ENCODE data around the gene RABL6.
A peak's percentile ranks its signal among the peaks of the same experiment; 100 is the strongest.

RABL6 gene

GRCh38 chr9:136805207-136805740 is 2.5 kb upstream of the RABL6 start:
- in situ Hi-C loops (cut with MboI; ENCODE audit: low sequenced_read_pairs): no loop called here
- Histone ChIP-seq H3K27me3 (ENCODE audit: low read depth) (no peaks in the 10 kb centered on the region), H3K36me3 (replicated peaks) (peaks cover 14% of the 10 kb centered on the region)

GRCh38 chr9:136806067-136806466 is 1.7 kb upstream of the RABL6 start:
- in situ Hi-C loops (cut with MboI; ENCODE audit: low sequenced_read_pairs): no loop called here
- Histone ChIP-seq H3K9me3 (no peaks in the 10 kb centered on the region), H3K4me3 (no peak overlapping the region), H3K4me1 (peaks cover 26% of the 10 kb centered on the region), H3K27me3 (ENCODE audit: low read depth) (no peaks in the 10 kb centered on the region), H3K36me3 (replicated peaks) (peaks cover 21% of the 10 kb centered on the region)
- no peak for DNase-seq (ENCODE audit: low spot score in 2 of 2)

More at GRCh38 chr9:136805207-136805740, 2.5 kb upstream of the RABL6 start:
- Histone ChIP-seq H3K4me3 (no peak overlapping the region), H3K4me1 (peaks cover 28% of the 10 kb centered on the region), H3K9me3 (no peaks in the 10 kb centered on the region)
- DNase-seq (ENCODE audit: low spot score in 2 of 2): no peak

- Histone ChIP-seq H3K4me1 (peaks cover 22% of the 10 kb centered on the region), H3K9me3 (no peaks in the 10 kb centered on the region), H3K36me3 (replicated peaks) (peaks cover 24% of the 10 kb centered on the region), H3K27me3 (ENCODE audit: low read depth) (no peaks in the 10 kb centered on the region), H3K4me3 (peak overlapping the region; percentile 64)
- in situ Hi-C loops (cut with MboI; ENCODE audit: low sequenced_read_pairs): no loop called here
- DNase-seq (ENCODE audit: low spot score in 2 of 2): no peak
These were observed 1.0 kb upstream of the RABL6 start for GRCh38 chr9:136806631-136807201.

GRCh38 chr9:136808075-136808805 is 492 bp downstream of the RABL6 start:
- in situ Hi-C loops (cut with MboI; ENCODE audit: low sequenced_read_pairs): no loop called here
- peaks cover 36% of the 10 kb centered on the region for H3K36me3 ChIP-seq (replicated peaks)

GRCh38 chr9:136808806-136809158 is 1.0 kb downstream of the RABL6 start:
- Histone ChIP-seq H3K9me3 (no peaks in the 10 kb centered on the region), H3K4me3 (peak overlapping the region; percentile 76), H3K36me3 (replicated peaks) (peaks cover 40% of the 10 kb centered on the region), H3K4me1 (peaks cover 22% of the 10 kb centered on the region), H3K27me3 (ENCODE audit: low read depth) (no peaks in the 10 kb centered on the region)
- DNase-seq (ENCODE audit: low spot score in 2 of 2): no peak
- in situ Hi-C loops (cut with MboI; ENCODE audit: low sequenced_read_pairs): no loop called here

More at GRCh38 chr9:136808075-136808805, 492 bp downstream of the RABL6 start:
- Histone ChIP-seq H3K27me3 (ENCODE audit: low read depth) (no peaks in the 10 kb centered on the region), H3K9me3 (no peaks in the 10 kb centered on the region), H3K4me1 (peaks cover 22% of the 10 kb centered on the region), H3K4me3 (peak overlapping the region; percentile 76)
- no peak for DNase-seq (ENCODE audit: low spot score in 2 of 2)

GRCh38 chr9:136814725-136815421 is 7.1 kb downstream of the RABL6 start:
- in situ Hi-C loops (cut with MboI; ENCODE audit: low sequenced_read_pairs): no loop called here
- no peaks in the 10 kb centered on the region for H3K9me3 ChIP-seq
- no peak for DNase-seq (ENCODE audit: low spot score in 2 of 2)
- H3K27me3 ChIP-seq (ENCODE audit: low read depth): no peaks in the 10 kb centered on the region
- H3K36me3 ChIP-seq (replicated peaks): peaks cover 41% of the 10 kb centered on the region
- H3K4me1 ChIP-seq: peaks cover 8% of the 10 kb centered on the region
- H3K4me3 ChIP-seq: no peak overlapping the region

GRCh38 chr9:136815422-136815782 is 7.7 kb downstream of the RABL6 start:
- H3K9me3 ChIP-seq: no peaks in the 10 kb centered on the region
- no peak for DNase-seq (ENCODE audit: low spot score in 2 of 2)
- H3K4me3 ChIP-seq: no peak overlapping the region
- in situ Hi-C loops (cut with MboI; ENCODE audit: low sequenced_read_pairs): no loop called here
- peaks cover 41% of the 10 kb centered on the region for H3K36me3 ChIP-seq (replicated peaks)
- no peaks in the 10 kb centered on the region for H3K27me3 ChIP-seq (ENCODE audit: low read depth)
- H3K4me1 ChIP-seq: peaks cover 3% of the 10 kb centered on the region; the same call in 1 of the 2 replicates

- in situ Hi-C loops (cut with MboI; ENCODE audit: low sequenced_read_pairs): no loop called here
- Histone ChIP-seq H3K4me1 (no peaks in the 10 kb centered on the region), H3K4me3 (no peak overlapping the region), H3K27me3 (ENCODE audit: low read depth) (no peaks in the 10 kb centered on the region), H3K36me3 (replicated peaks) (peaks cover 24% of the 10 kb centered on the region), H3K9me3 (no peaks in the 10 kb centered on the region)
- DNase-seq (ENCODE audit: low spot score in 2 of 2): no peak
These were observed 13.4 kb downstream of the RABL6 start for GRCh38 chr9:136820971-136821825.

- in situ Hi-C loops (cut with MboI; ENCODE audit: low sequenced_read_pairs): no loop called here
- no peak for DNase-seq (ENCODE audit: low spot score in 2 of 2)
- H3K4me3 ChIP-seq: no peak overlapping the region
- H3K9me3 ChIP-seq: no peaks in the 10 kb centered on the region
- H3K36me3 ChIP-seq (replicated peaks): peaks cover 29% of the 10 kb centered on the region
- no peaks in the 10 kb centered on the region for H3K4me1 ChIP-seq
- H3K27me3 ChIP-seq (ENCODE audit: low read depth): no peaks in the 10 kb centered on the region
These were observed 14.2 kb downstream of the RABL6 start for GRCh38 chr9:136821826-136822544.

- DNase-seq (ENCODE audit: low spot score in 2 of 2): no peak
- Histone ChIP-seq H3K4me3 (no peak overlapping the region), H3K36me3 (replicated peaks) (peaks cover 40% of the 10 kb centered on the region), H3K9me3 (no peaks in the 10 kb centered on the region), H3K27me3 (ENCODE audit: low read depth) (no peaks in the 10 kb centered on the region), H3K4me1 (no peaks in the 10 kb centered on the region)
- in situ Hi-C loops (cut with MboI; ENCODE audit: low sequenced_read_pairs): no loop called here
These were observed 15.6 kb downstream of the RABL6 start for GRCh38 chr9:136823136-136824046.

- H3K4me1 ChIP-seq: no peaks in the 10 kb centered on the region
- no peaks in the 10 kb centered on the region for H3K27me3 ChIP-seq (ENCODE audit: low read depth)
- H3K4me3 ChIP-seq: no peak overlapping the region
- H3K9me3 ChIP-seq: no peaks in the 10 kb centered on the region
- no peak for DNase-seq (ENCODE audit: low spot score in 2 of 2)
- peaks cover 53% of the 10 kb centered on the region for H3K36me3 ChIP-seq (replicated peaks)
- in situ Hi-C loops (cut with MboI; ENCODE audit: low sequenced_read_pairs): no loop called here
These were observed 16.9 kb downstream of the RABL6 start for GRCh38 chr9:136824496-136825225.
